Activated T-helper 2 cell treated with anti-CD3 and anti-CD28 coated beads, Interferon-gamma antibody, Interleukin-2, Interleukin-4, amounts not matched to agents 10 μg/mL and 5 μg/mL and 100 μg/mL, durations not matched to agents 14 hours and 24 hours and 36 hours (primary cell): ENCODE data around the gene DENND1A. TPM values are rescaled to one million over a fixed set of nuclear protein-coding genes. Genes with fewer than 3 reads are reported as not detected.

Experiments used
- DNase-seq: peaks from one replicate; pipeline ENCODE4 v3.0.0; 2021; ENCODE audit warnings: low spot score
- H3K27ac Mint-ChIP-seq: one replicate; pipeline ENCODE4 v1.8.0; 2021; ENCODE audit warnings: mixed read lengths
- H3K27me3 Mint-ChIP-seq: one replicate; pipeline ENCODE4 v1.8.0; 2021; ENCODE audit warnings: low read depth, mixed read lengths
- H3K36me3 Mint-ChIP-seq: one replicate; pipeline ENCODE4 v1.8.0; 2021; ENCODE audit warnings: low read depth, mixed read lengths
- H3K4me1 Mint-ChIP-seq: one replicate; pipeline ENCODE4 v1.8.0; 2021; ENCODE audit warnings: low read depth, mixed read lengths
- H3K4me3 Mint-ChIP-seq: one replicate; pipeline ENCODE4 v1.8.0; 2021; ENCODE audit warnings: low read depth, mild to moderate bottlenecking, moderate library complexity, mixed read lengths
- H3K9me3 Mint-ChIP-seq: one replicate; pipeline ENCODE4 v1.8.0; 2021; ENCODE audit warnings: mixed read lengths
- intact Hi-C: fragments of 100-400 bp; cut with micrococcal nuclease; formaldehyde crosslinking; loops from one replicate; pipeline ENCODE4 v1.15.1; 2023
- total RNA-seq: library from RNA; stranded (reverse); gene quantifications from 2 replicates; pipeline ENCODE4 v1.2.3, GENCODE V29; 2022

The DENND1A gene
- total RNA-seq, 1 donor from 2014 or later, result 20.0 TPM

GRCh38 chr9:123812984-123813383 is 116.9 kb downstream of the DENND1A start:
- DNase-seq, result no peak
- Mint-ChIP-seq H3K4me3 (no peak overlapping the region), H3K36me3 (no peaks in the 10 kb centered on the region), H3K27ac (no peak overlapping the region), H3K9me3 (no peaks in the 10 kb centered on the region), H3K4me1 (no peaks in the 10 kb centered on the region), H3K27me3 (peaks cover 3% of the 10 kb centered on the region)
- intact Hi-C loops, result no loop called here

DNA sequence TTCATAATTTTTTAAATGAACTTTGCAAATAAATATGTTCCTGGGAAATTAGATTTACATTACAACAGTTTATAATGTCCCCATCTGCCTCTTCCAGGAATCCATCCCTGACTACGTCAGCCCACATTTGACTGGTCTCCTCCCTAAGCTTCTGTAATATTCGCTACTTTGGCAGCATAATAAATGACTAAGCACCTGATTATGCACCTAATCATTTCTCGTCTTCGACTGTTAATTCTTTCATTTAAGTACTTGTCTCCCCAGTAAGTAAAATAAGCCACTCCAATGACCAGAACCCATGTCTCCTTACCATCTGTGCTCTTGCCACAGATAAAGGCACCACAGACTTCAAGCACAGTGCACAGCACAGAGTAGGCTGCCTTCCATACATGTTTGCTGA is 122.7 kb downstream of the DENND1A start:
- no peaks in the 10 kb centered on the region for H3K4me1 Mint-ChIP-seq
- no peaks in the 10 kb centered on the region for H3K36me3 Mint-ChIP-seq
- no peaks in the 10 kb centered on the region for H3K9me3 Mint-ChIP-seq
- no peak overlapping the region for H3K27ac Mint-ChIP-seq
- intact Hi-C loops, result no loop called here
- H3K4me3 Mint-ChIP-seq, result no peak overlapping the region
- DNase-seq, result no peak
- H3K27me3 Mint-ChIP-seq, result no peaks in the 10 kb centered on the region

GRCh38 chr9:123806829-123807228 is 123.1 kb downstream of the DENND1A start:
- H3K36me3 Mint-ChIP-seq, result no peaks in the 10 kb centered on the region
- no peak for DNase-seq
- intact Hi-C loops, result no loop called here
- no peaks in the 10 kb centered on the region for H3K4me1 Mint-ChIP-seq
- no peak overlapping the region for H3K4me3 Mint-ChIP-seq
- H3K27ac Mint-ChIP-seq, result no peak overlapping the region
- no peaks in the 10 kb centered on the region for H3K9me3 Mint-ChIP-seq
- H3K27me3 Mint-ChIP-seq, result no peaks in the 10 kb centered on the region

- Mint-ChIP-seq H3K27me3 (peaks cover 4% of the 10 kb centered on the region), H3K27ac (no peak overlapping the region), H3K4me1 (peaks cover 9% of the 10 kb centered on the region), H3K4me3 (no peak overlapping the region), H3K36me3 (no peaks in the 10 kb centered on the region), H3K9me3 (no peaks in the 10 kb centered on the region)
- intact Hi-C loops, result no loop called here
- no peak for DNase-seq
Observed at GRCh38 chr9:123798195-123798594, 131.7 kb downstream of the DENND1A start.

- H3K4me3 Mint-ChIP-seq, result no peak overlapping the region
- H3K4me1 Mint-ChIP-seq, result peaks cover 9% of the 10 kb centered on the region
- intact Hi-C loops, result no loop called here
- no peak for DNase-seq
- no peaks in the 10 kb centered on the region for H3K36me3 Mint-ChIP-seq
- peaks cover 4% of the 10 kb centered on the region for H3K27me3 Mint-ChIP-seq
- H3K27ac Mint-ChIP-seq, result no peak overlapping the region
- no peaks in the 10 kb centered on the region for H3K9me3 Mint-ChIP-seq
Observed at GRCh38 chr9:123796618-123797484, 133.1 kb downstream of the DENND1A start.

DNA sequence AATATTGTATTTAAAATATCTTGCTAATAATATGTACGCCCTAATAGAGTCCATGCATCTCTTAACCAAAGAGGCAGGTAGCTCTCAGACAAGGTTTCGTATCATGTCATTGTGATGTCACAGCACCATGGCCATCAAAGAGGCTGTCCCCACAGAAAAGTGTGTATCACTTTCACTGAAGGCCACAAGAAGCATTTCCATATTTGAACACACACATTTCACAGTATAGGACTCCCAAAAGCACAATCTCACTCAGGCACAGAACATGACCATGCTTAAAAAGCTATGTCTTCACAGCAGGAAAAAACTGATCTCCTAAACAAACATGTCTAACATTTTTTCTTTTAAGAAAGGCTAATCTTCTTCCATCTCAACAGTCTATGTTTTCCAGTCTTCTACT is 133.8 kb downstream of the DENND1A start:
- no peak overlapping the region for H3K4me3 Mint-ChIP-seq
- DNase-seq, result no peak
- H3K27me3 Mint-ChIP-seq, result peaks cover 4% of the 10 kb centered on the region
- intact Hi-C loops, result no loop called here
- peaks cover 9% of the 10 kb centered on the region for H3K4me1 Mint-ChIP-seq
- H3K9me3 Mint-ChIP-seq, result no peaks in the 10 kb centered on the region
- no peaks in the 10 kb centered on the region for H3K36me3 Mint-ChIP-seq
- H3K27ac Mint-ChIP-seq, result no peak overlapping the region

DNA sequence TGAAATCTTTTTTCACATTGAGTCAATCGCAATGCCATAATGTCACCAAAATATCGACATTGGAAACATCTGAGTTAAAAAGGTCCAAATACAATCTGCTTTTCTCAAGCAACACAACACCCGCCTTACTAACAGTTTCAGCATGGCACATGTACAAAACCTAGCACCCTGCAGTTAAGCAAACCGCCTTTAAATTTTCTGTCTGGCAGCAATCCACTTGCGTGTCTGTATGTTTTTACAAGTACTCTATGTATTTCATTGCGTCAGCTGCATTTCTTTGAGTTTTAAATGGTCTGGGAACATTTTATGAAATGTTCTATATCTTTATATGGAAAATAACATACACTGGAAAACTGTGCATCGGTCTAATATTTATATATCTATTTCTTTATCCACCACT is 134.6 kb downstream of the DENND1A start:
- Mint-ChIP-seq H3K36me3 (no peaks in the 10 kb centered on the region), H3K9me3 (no peaks in the 10 kb centered on the region), H3K4me3 (no peak overlapping the region), H3K27me3 (peaks cover 4% of the 10 kb centered on the region), H3K27ac (no peak overlapping the region), H3K4me1 (peaks cover 9% of the 10 kb centered on the region)
- DNase-seq, result no peak
- intact Hi-C loops, result no loop called here

DNA sequence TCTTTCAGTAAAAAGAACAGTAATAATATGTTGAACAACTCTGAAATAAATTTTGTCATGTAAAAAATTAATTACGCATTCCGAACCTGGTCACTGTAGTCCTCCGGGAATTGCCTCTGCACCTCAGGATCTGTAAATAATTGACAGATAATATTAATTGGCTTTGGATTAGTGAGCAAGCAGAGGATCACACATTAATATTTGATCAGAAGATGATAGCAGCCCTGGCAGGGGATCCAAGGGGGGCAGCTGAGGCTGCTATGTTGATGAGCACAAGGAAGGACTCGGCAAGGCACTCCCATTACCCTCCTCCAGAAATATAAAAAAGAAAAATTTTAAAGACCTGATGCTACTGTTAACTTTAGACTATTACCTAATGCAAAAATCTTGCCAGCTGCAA is 137.4 kb downstream of the DENND1A start:
- no peaks in the 10 kb centered on the region for H3K9me3 Mint-ChIP-seq
- DNase-seq, result no peak
- H3K4me3 Mint-ChIP-seq, result no peak overlapping the region
- intact Hi-C loops, result no loop called here
- no peaks in the 10 kb centered on the region for H3K36me3 Mint-ChIP-seq
- H3K4me1 Mint-ChIP-seq, result peaks cover 9% of the 10 kb centered on the region
- peaks cover 3% of the 10 kb centered on the region for H3K27me3 Mint-ChIP-seq
- H3K27ac Mint-ChIP-seq, result no peak overlapping the region

GRCh38 chr9:123789554-123790292 is 140.2 kb downstream of the DENND1A start:
- Mint-ChIP-seq H3K4me1 (no peaks in the 10 kb centered on the region), H3K4me3 (no peak overlapping the region), H3K36me3 (no peaks in the 10 kb centered on the region), H3K9me3 (no peaks in the 10 kb centered on the region), H3K27ac (no peak overlapping the region), H3K27me3 (peaks cover 3% of the 10 kb centered on the region)
- no peak for DNase-seq
- intact Hi-C loops, result no loop called here

- Mint-ChIP-seq H3K9me3 (no peaks in the 10 kb centered on the region), H3K4me3 (no peak overlapping the region), H3K4me1 (no peaks in the 10 kb centered on the region), H3K36me3 (no peaks in the 10 kb centered on the region), H3K27ac (no peak overlapping the region), H3K27me3 (peaks cover 3% of the 10 kb centered on the region)
- intact Hi-C loops, result no loop called here
- DNase-seq, result no peak
Observed at GRCh38 chr9:123787416-123787815, 142.5 kb downstream of the DENND1A start.

DNA sequence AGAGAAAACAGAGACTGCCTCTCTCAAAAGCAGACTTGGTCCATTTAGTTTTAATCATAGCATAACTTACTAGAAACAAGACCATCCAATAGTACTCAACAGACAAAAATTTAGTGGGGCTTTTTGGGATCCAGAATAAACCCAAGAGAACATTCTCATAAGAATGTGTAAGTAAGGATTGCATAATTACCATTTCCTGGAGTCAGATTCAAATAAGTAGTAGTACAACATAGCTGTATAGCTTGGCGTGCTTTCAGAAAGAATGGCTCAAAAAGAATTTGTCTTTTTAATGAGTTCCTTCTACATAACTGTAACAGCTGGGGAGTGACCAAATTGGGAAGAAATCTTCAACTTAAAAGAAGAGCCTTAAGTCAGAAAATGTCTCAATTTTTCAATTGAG is 145.4 kb downstream of the DENND1A start:
- no peak overlapping the region for H3K27ac Mint-ChIP-seq
- H3K4me1 Mint-ChIP-seq, result no peaks in the 10 kb centered on the region
- peaks cover under 1% of the 10 kb centered on the region for H3K27me3 Mint-ChIP-seq
- H3K36me3 Mint-ChIP-seq, result no peaks in the 10 kb centered on the region
- no peak overlapping the region for H3K4me3 Mint-ChIP-seq
- intact Hi-C loops, result no loop called here
- no peaks in the 10 kb centered on the region for H3K9me3 Mint-ChIP-seq
- no peak for DNase-seq

GRCh38 chr9:123778232-123778902 is 151.6 kb downstream of the DENND1A start:
- Mint-ChIP-seq H3K27ac (no peak overlapping the region), H3K4me1 (peaks cover 3% of the 10 kb centered on the region), H3K36me3 (no peaks in the 10 kb centered on the region), H3K27me3 (peaks cover 6% of the 10 kb centered on the region), H3K4me3 (no peak overlapping the region), H3K9me3 (no peaks in the 10 kb centered on the region)
- DNase-seq, result no peak
- intact Hi-C loops, result no loop called here
